ENCODE results near the gene PITRM1.

- TF ChIP-seq CTCF (IDR thresholded peaks at IDR 0.05): no peak
- TF ChIP-seq POLR2A (IDR thresholded peaks at IDR 0.05): no peak
Observed at GRCh38 chr10:3213758-3214515, 41.4 kb upstream of the PITRM1 start.

Data from heart left ventricle (tissue), 13 donors.